GM19463 (cell line): Measurements from ENCODE around the gene EIPR1.
"Not testable (repeated sequence)": the region's sequence is repeated elsewhere in the genome, so short reads cannot be mapped to it uniquely, and the experiment has no call there.

Source experiments
- ATAC-seq: cut with Tn5 transposase; IDR thresholded peaks from one replicate; pipeline ENCODE4 v1.9.1; 2021; ENCODE audit warnings: mild to moderate bottlenecking, moderate library complexity; ENCODE audit not compliant: unreplicated experiment

Gene EIPR1

DNA sequence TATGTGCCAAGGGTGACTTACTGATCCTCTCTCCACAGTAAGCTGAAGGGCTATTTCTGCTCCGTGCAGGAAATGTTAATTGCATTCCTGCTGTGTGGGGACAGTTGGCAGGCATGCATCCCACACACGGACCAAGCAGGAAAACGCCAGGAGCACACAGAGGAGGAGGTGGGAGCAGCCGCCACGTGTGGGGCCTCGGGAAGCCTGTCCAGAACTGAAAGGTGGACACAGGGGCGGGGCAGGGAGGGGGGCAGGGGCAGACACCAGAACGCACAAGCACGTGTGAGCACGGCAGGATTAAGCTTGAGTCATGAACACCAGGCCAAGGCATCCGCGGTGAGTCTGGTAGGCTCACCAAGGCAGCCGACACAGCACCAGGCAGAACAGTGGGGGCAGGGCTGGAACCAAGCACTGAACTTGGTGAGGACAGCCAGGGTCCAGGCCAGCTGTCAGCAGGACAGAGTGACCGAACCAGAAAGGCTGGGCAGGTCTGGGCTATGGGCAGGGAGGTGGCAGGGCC is 177.1 kb downstream of the EIPR1 start:
- no peak for ATAC-seq

DNA sequence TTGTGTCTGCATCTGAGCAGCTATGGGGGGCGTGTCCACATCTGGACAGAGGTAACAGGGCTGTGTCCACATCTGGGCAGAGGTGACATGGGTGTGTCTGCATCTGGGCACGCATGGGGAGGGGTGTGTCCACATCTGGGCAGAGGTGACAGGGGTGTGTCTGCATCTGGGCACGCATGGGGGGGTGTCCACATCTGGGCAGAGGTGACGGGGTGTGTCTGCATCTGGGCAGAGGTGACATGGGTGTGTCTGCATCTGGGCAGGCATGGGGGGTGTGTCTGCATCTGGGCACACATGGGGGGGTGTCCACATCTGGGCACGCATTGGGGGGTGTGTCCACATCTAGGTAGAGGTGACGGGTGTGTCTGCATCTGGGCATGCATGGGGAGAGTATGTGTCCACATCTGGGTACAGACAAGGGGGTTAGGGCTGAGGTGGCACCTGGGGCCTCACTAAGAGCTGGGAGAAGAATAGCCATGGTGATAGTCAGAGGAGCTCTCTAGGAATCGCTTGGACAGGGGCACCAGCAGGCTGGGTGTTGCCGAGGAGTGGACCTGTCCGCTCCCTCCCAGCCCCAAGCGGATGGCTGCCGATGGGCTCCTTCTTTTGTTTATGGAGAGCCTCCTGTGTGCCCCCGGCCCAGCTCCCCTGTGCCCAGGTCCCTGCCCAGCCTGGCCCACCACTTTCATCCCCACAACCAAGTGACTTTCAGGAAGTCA is 177.8 kb downstream of the EIPR1 start:
- ATAC-seq, result no peak

DNA sequence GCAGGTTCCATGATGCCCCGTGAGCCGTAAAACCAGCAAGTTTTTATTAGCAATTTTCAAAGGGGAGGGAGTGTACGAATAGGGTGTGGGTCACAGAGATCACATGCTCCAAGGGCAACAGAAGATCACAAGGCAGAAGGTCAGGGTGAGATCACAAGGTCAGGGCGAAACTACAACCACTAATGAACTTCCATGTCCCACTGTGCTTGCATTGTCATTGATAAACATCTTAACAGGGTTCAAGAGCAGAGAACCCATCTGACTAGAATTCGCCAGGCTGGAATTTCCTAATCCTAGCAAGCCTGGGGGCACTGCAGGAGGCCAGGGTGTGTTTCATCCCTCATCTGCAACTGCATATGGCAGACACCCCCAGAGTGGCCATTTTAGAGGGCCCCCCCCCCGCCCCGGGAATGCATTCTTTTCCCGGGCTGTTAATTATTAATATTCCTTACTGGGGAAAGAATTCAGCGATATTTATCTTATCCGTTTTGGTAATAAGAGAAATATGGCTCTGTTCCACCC is 178.9 kb downstream of the EIPR1 start:
- not testable (repeated sequence) for ATAC-seq

DNA sequence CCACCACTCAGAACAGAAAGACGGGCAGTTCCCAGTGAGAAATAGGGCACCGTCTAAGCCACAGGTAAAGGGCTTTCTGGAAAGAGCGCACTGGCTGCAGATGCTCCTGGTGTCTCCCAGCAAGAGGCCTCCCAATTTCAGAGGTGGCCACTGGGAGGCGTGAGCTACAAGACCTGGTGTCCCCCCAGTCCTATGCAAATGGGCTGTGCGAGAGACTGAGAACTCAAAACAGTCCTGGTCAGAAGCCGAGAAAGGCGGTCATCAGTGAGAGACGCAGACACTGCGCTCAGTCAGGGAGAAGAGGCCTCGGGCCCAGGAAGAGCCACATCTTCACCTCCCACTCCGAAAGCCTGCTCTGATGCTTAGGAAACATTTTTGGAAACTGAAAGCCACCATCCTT is 179.5 kb downstream of the EIPR1 start:
- ATAC-seq, result no peak

DNA sequence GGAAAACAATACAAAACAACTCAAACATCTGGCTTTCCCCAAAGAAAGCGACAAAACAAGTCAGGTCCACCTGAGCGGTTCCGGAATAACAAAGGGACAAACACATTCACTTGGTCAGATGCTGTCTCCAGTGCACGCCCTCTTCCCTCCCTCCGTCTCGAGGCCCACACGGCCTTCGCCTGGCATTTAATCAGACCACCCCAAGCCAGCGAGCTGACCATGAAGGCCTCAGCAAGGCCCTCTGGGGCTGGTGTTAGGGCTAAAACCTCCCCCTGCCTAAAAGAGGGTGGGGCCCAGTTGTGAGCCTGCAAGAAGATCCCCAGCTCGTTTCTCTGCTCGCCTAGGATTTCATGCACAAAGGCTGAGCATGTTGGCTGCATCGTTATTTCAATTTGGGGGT is 180.3 kb downstream of the EIPR1 start:
- no peak for ATAC-seq

DNA sequence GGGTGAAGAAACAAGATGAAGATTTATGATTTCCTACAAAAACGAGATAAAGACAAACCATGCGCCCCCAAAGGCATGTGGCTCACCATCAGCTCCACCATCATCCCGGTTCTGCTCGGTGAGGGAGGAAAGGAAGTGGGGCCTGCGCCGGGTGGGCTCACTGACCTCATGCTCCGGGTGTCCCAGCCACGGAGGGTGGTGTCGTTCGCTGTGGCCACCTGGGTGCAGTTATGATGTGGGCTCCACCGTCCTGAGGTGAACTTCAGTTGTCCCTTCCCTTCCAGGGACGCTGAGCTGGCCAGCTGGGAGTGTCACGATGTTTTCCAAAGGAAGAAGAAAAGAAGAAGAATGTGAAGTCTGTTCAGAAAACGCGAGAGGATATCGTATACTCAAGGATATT is 180.9 kb downstream of the EIPR1 start:
- ATAC-seq, result no peak

DNA sequence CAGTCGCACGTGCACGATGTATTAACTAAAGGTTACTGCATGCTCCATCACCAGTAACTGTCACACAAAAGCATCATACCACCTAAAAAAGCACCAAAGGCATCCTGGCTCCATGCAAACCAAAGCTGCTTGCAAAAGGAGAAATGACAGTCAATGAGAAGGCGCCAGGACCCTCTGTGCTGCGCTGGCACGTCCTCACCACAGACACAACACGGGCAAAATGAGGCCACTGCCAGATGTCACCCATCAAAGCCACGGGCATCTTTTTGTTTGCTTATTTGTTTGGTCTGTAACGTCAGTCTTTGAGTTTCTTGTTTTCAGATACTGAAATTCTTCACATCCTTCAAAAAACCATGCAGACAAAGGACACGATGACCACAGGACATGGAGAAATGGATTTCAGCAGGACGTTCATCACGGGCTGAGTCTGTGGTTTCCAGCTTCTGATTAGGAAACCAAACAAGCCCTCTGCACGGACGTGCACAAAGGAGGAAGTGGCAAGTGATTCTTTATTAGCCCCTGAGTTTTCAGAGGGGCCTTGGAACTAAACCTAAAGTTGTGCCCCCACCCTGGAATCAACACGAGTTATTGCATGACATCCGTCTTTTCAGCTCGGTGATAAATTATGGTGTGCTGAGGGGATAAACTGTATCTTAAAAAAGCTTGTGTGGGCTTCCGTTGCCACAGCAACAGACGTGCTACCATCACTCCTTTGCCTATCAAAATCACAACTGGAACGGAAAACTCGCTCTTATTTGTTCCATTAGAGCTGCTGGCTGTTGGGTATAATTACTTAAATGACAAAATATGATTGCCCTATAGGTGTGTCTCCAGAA is 181.8 kb downstream of the EIPR1 start:
- no peak for ATAC-seq

DNA sequence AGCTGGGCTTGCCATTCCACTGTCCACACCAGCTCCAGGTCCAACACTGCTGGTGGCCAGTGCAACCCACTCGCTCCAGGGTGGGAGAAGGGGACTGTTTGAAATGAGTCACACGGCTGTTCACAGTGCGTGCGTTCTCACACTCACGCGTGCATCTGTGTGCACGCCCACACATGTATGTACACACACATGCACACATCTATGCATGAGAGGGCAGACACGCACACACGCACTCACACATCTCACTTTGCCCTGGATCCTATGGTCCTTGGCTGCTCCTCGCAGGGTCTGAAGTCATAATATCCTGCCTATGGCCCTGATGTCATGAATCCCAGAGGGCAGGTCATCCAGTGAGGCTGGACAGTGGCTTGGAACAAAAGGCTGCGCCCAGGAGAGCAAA is 182.8 kb downstream of the EIPR1 start:
- no peak for ATAC-seq

DNA sequence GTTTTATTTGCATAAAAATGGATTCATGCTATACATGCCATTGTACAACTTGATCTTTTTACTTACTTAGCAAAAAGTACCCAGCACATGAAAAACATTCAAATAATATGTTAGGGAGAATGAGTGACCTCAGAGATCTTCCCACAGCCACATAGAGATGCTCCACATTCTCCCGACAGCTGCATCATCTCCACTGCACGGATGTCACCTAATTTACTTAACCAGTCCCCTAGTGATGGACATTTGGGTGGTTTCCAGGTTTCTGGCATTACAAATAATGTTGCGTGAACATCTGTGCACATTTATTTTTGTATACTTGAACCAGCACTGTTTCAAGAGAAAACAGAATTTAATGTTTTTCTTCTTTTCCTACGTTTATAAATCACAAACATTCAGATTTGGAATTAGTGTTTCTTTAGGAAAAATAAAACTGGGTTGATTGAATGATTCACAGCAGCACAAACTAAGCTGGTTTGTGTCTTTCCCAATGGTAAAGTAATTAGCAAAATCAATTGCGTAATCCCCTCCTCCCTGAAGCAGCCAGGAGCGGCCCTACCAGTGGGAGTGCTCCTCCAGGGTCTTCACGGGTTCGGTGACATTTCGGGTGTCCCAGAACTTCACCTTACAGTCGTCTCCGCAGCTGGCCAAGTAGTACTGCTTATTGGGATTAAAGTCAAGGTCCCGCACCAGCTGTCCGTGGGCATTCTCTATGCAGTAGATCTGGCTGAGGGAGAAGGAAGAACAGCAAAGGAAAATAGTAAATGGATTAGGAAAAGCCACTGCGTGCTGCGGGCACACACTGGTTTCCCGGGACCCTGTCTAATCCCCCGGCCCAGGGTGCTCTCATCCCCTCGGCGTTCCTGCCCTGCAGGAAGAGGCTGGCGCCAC is 183.9 kb downstream of the EIPR1 start:
- no peak for ATAC-seq

DNA sequence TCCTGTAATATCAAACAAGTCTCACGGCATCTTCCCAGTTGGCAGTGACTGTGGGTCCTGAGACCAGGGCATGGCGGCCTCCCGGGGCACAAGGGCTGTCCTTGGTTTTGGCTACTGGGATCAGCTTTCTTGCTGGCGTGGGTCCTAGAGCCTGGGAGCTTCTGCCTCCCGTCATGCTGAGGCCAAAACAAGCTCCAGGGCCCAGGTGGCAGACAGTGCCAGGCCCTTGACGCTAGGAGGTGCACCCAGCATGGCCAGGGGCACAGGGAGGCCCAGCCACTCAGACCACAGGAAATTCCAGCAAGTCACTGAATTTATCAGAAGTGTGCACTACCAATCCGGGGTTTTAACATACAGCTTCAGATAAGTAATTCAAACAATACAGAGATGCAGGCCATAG is 184.7 kb downstream of the EIPR1 start:
- no peak for ATAC-seq

DNA sequence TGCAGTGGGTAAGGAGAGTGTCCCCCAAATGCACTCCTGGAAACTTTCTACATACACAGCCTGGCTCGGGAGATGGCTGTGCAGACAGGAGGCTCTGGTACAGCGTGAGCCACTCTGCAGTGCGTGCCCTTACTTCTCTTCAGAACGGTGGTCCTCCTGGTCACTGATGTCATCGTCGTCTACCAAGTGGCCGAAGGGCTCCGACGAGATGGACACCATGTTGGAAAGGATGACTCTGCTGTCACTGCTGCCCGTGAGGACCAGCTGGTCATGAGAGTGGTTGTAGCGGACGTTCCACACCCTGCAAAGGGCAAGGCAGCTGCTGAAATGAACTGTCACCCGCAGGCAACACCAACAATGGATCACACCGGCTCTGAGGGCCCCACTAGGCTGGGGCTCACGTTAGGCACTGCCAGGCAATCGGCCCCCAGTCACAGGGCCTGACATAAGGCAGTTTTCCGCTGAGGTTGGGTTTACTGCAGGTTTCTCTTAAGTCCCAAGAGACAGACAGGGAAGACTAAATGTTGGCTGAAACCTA is 185.3 kb downstream of the EIPR1 start:
- ATAC-seq, result no peak

DNA sequence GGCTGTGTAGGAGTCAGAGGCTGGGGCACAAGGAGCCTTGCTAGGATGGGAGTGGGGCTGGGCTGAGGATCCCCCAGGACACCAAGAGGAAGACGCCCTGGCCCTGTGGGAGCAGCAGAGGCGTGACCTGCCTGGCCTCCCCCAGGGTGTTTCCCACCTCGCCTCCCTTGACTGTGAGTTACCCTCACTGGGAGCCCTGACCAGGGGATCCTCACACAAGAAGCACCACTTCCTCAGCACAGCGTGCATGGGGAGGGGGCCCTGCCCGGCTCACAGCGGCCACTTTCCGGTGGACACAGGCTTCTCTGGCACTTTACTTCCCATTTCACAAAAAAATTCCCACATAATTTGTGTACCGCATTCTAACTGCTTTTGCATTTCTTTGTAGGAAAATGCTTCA is 187.7 kb downstream of the EIPR1 start:
- ATAC-seq, result no peak

DNA sequence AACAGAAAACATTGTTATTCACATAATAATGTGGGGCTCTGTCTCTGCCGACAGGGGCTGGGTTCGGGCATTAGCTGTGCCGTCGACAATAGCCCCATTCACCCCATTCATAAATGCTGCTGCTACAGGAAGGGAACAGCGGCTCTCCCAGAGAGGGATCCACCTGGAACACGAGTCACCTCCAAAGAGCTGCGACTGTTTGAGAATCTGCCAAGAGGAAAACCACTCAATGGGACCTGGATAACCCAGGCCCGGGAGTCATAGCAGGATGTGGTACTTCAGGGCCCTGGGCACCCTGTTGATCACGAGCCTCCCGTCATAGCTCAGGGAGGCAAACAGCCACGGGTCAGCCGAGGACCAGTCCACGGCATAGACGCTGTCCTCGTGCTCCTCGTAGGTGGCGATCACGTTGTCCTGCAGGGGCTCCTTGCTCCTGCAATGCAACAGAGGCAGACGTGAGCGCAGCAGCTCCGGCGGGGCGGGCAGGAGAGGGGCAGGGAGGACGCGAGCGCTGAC is 188.5 kb downstream of the EIPR1 start:
- no peak for ATAC-seq

DNA sequence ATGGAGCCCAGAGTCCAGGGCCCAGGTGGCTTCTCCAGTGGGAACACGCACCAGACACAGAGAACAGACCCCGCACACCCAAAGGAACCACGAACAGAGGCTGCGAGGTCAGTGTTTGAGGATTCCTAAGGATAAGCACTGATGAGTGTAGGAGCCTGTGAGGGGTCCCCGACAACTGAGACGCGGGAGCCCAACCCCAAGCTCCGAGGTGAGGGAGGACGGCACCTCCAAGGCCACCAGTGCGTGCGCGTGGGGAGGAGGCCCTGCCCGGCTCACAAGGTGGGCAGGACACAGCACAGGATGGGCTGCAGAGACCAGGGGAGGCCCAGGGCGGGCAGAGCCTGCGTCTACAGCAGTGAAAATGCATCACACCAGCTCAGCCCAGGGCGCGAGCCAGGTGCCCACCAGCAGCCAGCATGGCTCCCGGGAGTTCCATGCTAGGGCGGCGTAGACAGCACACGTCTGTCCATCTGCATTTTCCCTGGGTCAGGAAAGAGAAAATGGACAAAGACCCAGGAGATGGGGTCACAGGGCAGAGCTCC is 189.1 kb downstream of the EIPR1 start:
- no peak for ATAC-seq

DNA sequence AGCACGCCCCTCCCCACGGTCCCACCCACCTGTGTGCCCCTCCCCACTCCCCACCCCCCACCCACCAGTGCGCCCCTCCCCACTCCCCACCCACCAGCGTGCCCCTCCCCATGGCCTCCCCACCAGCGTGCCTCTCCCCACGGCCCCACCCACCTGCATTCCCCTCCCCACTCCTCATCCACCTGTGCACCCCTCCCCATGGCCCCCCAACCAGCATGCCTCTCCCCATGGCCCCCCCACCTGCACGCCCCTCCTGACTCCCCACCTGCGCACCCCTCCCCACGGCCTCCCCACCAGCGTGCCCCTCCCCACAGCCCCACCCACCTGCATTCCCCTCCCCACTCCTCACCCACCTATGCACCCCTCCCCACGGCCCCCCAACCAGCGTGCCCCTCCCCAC is 190.2 kb downstream of the EIPR1 start:
- ATAC-seq, result no peak

DNA sequence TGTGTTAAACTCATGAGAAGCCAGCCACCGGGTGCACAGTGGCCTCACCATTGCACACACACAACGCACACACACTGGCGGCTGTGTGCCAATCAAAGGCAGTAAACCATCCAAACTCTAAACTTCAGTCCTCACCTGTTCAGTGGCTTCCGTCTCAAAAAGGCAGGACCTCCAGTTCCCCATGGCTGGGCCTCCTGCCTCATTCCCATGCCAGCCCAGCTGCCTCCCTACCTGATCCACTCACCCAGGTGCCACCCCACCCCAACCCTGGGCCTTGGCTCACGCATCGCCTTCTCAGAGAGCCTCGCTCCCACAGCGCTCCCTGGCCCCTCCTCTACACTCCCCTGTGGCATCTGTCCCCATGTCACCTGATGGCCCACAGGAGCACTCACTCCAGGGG is 190.9 kb downstream of the EIPR1 start:
- ATAC-seq, result no peak

DNA sequence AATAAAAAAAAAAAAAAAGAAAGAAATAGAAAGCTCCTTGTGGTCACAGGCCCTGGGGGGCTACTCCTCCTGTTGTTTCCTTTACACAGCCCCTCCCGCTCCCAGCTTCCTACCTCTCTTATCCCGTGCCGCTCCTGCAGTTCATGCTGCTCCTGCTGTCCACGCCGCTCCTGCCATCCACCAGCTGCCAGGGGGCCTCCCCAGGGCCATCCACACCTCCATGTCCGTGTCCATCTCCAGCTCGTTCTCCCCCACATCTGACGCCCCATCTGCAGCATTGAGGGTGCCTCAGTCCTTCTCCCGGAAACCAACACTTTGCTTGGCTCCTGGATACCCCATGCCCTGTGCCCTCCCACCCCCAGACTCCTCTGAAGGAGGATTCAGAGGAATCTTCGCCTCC is 191.7 kb downstream of the EIPR1 start:
- no peak for ATAC-seq

DNA sequence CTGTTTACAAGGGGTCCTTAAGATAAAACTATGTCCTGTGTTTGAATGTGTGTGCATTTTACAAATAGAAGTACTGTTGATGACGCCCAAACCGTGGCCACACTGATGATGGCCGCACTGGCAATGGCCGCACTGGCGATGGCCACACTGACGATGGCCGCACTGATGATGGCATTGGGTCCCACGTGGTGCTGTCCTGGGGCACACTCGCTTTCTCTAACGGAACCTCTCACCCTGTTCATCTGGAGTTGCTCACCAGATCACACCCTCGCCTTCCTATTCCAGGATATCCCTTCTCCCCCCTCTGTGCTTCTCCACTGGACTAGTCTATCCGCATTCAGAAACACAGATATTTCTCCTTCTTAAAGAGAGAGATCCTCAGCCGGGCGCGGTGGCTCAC is 192.4 kb downstream of the EIPR1 start:
- no peak for ATAC-seq

DNA sequence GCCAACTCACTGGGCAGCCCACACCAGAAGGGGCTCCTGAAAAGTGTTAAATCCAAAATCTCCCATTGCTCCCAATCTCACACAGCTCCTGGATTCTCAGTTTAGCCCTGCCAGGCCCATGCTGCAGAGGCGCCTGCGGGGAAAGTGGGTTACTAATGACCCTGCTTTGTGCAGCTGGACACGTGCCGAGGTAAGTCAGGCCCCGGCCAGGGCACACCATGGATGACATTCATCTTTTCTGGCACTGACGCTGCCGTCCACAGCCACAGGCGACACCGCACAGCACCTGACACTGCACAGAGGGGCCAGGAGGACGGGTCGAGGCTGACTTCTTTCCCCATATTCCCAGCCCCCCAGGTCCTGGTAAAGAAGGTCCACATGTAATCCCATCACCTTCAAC is 193.5 kb downstream of the EIPR1 start:
- ATAC-seq, result no peak

DNA sequence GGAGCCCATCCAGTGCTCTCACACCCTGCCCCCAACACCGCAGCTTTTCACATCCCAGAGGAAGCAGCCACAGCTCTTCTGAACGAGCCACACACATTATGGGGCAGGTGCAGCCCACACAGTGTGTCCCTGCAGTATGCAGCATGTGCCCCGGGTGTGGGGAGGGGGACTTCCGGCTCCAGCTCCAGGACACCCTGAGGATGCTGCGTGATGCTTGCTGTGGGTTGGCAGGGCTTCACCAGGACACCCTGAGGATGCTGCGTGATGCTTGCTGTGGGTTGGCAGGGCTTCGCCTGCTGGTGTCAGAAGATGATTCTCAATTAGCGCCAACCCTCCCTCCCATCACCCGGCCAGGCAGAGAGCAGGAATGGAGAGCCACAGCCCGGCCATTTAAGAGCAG is 193.9 kb downstream of the EIPR1 start:
- ATAC-seq, result no peak
